MCF 10A (cell line): ENCODE measurements around the gene TH. TPM values are rescaled to one million over a fixed set of nuclear protein-coding genes. Genes with fewer than 3 reads are reported as not detected.

Source experiments
- BruUV-seq: library from RNA; stranded (reverse); fragments of 400-500 nt; replicated peaks from 2 replicates; lab custom pipeline; 2021; lab: Mats Ljungman, UMichigan
- CTCF ChIA-PET: fragments of 300-600 bp; sonication (Branson Sonifier 250); formaldehyde crosslinking; extraction: SDS; loops from one replicate; lab custom pipeline; 2021; ENCODE audit warnings: antibody characterized with exemption, inconsistent platforms; lab: Yijun Ruan, JAX
- POLR2A ChIA-PET: fragments of 300-600, 350-650 bp; sonication (Branson Sonifier 250); formaldehyde crosslinking; extraction: SDS; loops from one replicate; lab custom pipeline; 2020; ENCODE audit warnings: antibody characterized with exemption, inconsistent platforms; lab: Yijun Ruan, JAX
- DNase-seq: peaks from one replicate; pipeline ENCODE4 v3.0.0-alpha.2; 2018; ENCODE audit not compliant: unreplicated experiment
- H3K27ac Mint-ChIP-seq: one replicate; pipeline ENCODE4 v1.8.0; 2022; ENCODE audit warnings: mild to moderate bottlenecking, low read depth, mixed read lengths; ENCODE audit not compliant: unreplicated experiment
- H3K27me3 Mint-ChIP-seq: one replicate; pipeline ENCODE4 v1.8.0; 2022; ENCODE audit warnings: mixed read lengths; ENCODE audit not compliant: insufficient read depth, unreplicated experiment
- H3K36me3 Mint-ChIP-seq: one replicate; pipeline ENCODE4 v1.8.0; 2022; ENCODE audit warnings: mild to moderate bottlenecking, moderate library complexity, mixed read lengths; ENCODE audit not compliant: insufficient read depth, unreplicated experiment
- H3K4me1 Mint-ChIP-seq: one replicate; pipeline ENCODE4 v1.8.0; 2022; ENCODE audit warnings: mixed read lengths; ENCODE audit not compliant: insufficient read depth, unreplicated experiment
- H3K4me3 Mint-ChIP-seq: one replicate; pipeline ENCODE4 v1.8.0; 2022; ENCODE audit warnings: mild to moderate bottlenecking, moderate library complexity, mixed read lengths; ENCODE audit not compliant: unreplicated experiment
- H3K9me3 Mint-ChIP-seq: one replicate; pipeline ENCODE4 v1.8.0; 2022; ENCODE audit warnings: mixed read lengths; ENCODE audit not compliant: unreplicated experiment
- CTCF ChIP-seq: fragments of 200-600 bp; IDR thresholded peaks from one replicate; pipeline ENCODE4 v1.8.0; 2022; ENCODE audit warnings: antibody characterized with exemption, mild to moderate bottlenecking; ENCODE audit not compliant: unreplicated experiment
- intact Hi-C: fragments of 100-400 bp; cut with micrococcal nuclease; formaldehyde crosslinking; loops from 2 replicates; pipeline ENCODE4 v1.14.1; 2022
- total RNA-seq: library from RNA; stranded (reverse); gene quantifications from 2 replicates; pipeline ENCODE4 v1.2.3, GENCODE V29; 2022

The TH gene
- total RNA-seq, 1 experiment from 2014 or later = 1.1 TPM

- peaks cover 33% of the 10 kb centered on the region for H3K27me3 Mint-ChIP-seq
- ChIA-PET CTCF (interaction anchor here (0.7 to 1.4 kb wide), 3 partner anchors 24 to 203 kb away, joined by 4 to 5 read pairs (median 4); no protein-coding TSS in a partner anchor), POLR2A (interaction anchor here (0.7 kb wide), 1 partner anchor 181 kb away, joined by 3 read pairs; no protein-coding TSS in a partner anchor)
- TF ChIP-seq CTCF = no peak
- no peak overlapping the region for H3K27ac Mint-ChIP-seq
- H3K4me3 Mint-ChIP-seq = no peak overlapping the region
- DNase-seq = no peak
- no peaks in the 10 kb centered on the region for H3K4me1 Mint-ChIP-seq
- no peaks in the 10 kb centered on the region for H3K36me3 Mint-ChIP-seq
- H3K9me3 Mint-ChIP-seq = no peaks in the 10 kb centered on the region
- intact Hi-C loops = no loop called here
- no TSS peak for BruUV-seq
Measured at GRCh38 chr11:2218031-2218633, 46.5 kb upstream of the TH start.

GRCh38 chr11:2217211-2218030 lies 45.8 kb upstream of the TH start:
- BruUV-seq = no TSS peak
- H3K4me1 Mint-ChIP-seq = no peaks in the 10 kb centered on the region
- intact Hi-C loops = no loop called here
- DNase-seq = no peak
- ChIA-PET POLR2A (interaction anchor here (0.7 kb wide), 1 partner anchor 182 kb away, joined by 3 read pairs; no protein-coding TSS in a partner anchor), CTCF (interaction anchor here (0.6 to 1.0 kb wide), 2 partner anchors 64 to 203 kb away, joined by 3 to 4 read pairs; no protein-coding TSS in a partner anchor)
- no peaks in the 10 kb centered on the region for H3K9me3 Mint-ChIP-seq
- peaks cover 26% of the 10 kb centered on the region for H3K27me3 Mint-ChIP-seq
- H3K36me3 Mint-ChIP-seq = no peaks in the 10 kb centered on the region
- no peak overlapping the region for H3K27ac Mint-ChIP-seq
- no peak for TF ChIP-seq CTCF
- no peak overlapping the region for H3K4me3 Mint-ChIP-seq

GRCh38 chr11:2216400-2217064 lies 44.9 kb upstream of the TH start:
- POLR2A ChIA-PET = no interaction called here

More at GRCh38 chr11:2216400-2217064, 44.9 kb upstream of the TH start:
- Mint-ChIP-seq H3K27ac (no peak overlapping the region), H3K9me3 (no peaks in the 10 kb centered on the region), H3K36me3 (no peaks in the 10 kb centered on the region), H3K4me3 (no peak overlapping the region), H3K4me1 (no peaks in the 10 kb centered on the region), H3K27me3 (peaks cover 17% of the 10 kb centered on the region)
- TF ChIP-seq CTCF = no peak
- CTCF ChIA-PET = interaction anchor here (0.9 kb wide), 1 partner anchor 19 kb away, joined by 4 read pairs; no protein-coding TSS in a partner anchor
- no TSS peak for BruUV-seq
- no peak for DNase-seq
- intact Hi-C loops = no loop called here
